ENCODE measurements around the gene CDC16.

The CDC16 gene

GRCh38 chr13:114257014-114257413 lies 22.3 kb downstream of the CDC16 start:
- Histone ChIP-seq H3K36me3 (ENCODE audit: insufficient read depth) (no peaks in the 10 kb centered on the region), H3K27ac (peak overlapping the region; percentile 15; the same call in 1 of the 2 replicates), H3K27me3 (ENCODE audit: insufficient read depth, low read depth) (no peaks in the 10 kb centered on the region), H4K20me1 (ENCODE audit: insufficient read depth) (no peaks in the 10 kb centered on the region), H3K4me3 (IDR thresholded peaks at IDR 0.05; ENCODE audit: insufficient read depth, low read depth, low read length) (no peak overlapping the region), H3K4me2 (no peak overlapping the region), H3K9ac (no peak overlapping the region), H3K4me1 (ENCODE audit: low read depth, poor library complexity, severe bottlenecking) (peaks cover 63% of the 10 kb centered on the region), H3K79me2 (ENCODE audit: insufficient read depth, low read depth) (0 out of 2 replicates have a peak, but pooled peaks cover 5% of the 10 kb centered on the region), H2AFZ (ENCODE audit: low read depth) (no peak overlapping the region)
- TF ChIP-seq CTCF (conservative IDR thresholded peaks at IDR 0.05; ENCODE audit: low read depth, low read length) = no peak

GRCh38 chr13:114258589-114258988 lies 23.9 kb downstream of the CDC16 start:
- H3K79me2 ChIP-seq (ENCODE audit: insufficient read depth, low read depth) = 0 out of 2 replicates have a peak, but pooled peaks cover 8% of the 10 kb centered on the region
- H2AFZ ChIP-seq (ENCODE audit: low read depth) = no peak overlapping the region
- peak overlapping the region; percentile 70; the same call in 1 of the 2 replicates for H3K27ac ChIP-seq
- no peak overlapping the region for H3K4me3 ChIP-seq (IDR thresholded peaks at IDR 0.05; ENCODE audit: insufficient read depth, low read depth, low read length)
- peaks cover 78% of the 10 kb centered on the region for H3K4me1 ChIP-seq (ENCODE audit: low read depth, poor library complexity, severe bottlenecking)
- H4K20me1 ChIP-seq (ENCODE audit: insufficient read depth) = no peaks in the 10 kb centered on the region
- H3K9ac ChIP-seq = no peak overlapping the region
- H3K27me3 ChIP-seq (ENCODE audit: insufficient read depth, low read depth) = no peaks in the 10 kb centered on the region
- TF ChIP-seq CTCF (conservative IDR thresholded peaks at IDR 0.05; ENCODE audit: low read depth, low read length) = no peak
- no peaks in the 10 kb centered on the region for H3K36me3 ChIP-seq (ENCODE audit: insufficient read depth)
- H3K4me2 ChIP-seq = peak overlapping the region; percentile 59; the same call in 1 of the 2 replicates

GRCh38 chr13:114259374-114259773 lies 24.7 kb downstream of the CDC16 start:
- no peaks in the 10 kb centered on the region for H3K27me3 ChIP-seq (ENCODE audit: insufficient read depth, low read depth)
- no peak overlapping the region for H3K9ac ChIP-seq
- H3K4me2 ChIP-seq = peak overlapping the region; percentile 59
- H3K36me3 ChIP-seq (ENCODE audit: insufficient read depth) = no peaks in the 10 kb centered on the region; the same call in 1 of the 2 replicates
- H3K4me3 ChIP-seq (IDR thresholded peaks at IDR 0.05; ENCODE audit: insufficient read depth, low read depth, low read length) = no peak overlapping the region
- peak overlapping the region; percentile 70 for H3K27ac ChIP-seq
- 0 out of 2 replicates have a peak, but pooled peaks cover 8% of the 10 kb centered on the region for H3K79me2 ChIP-seq (ENCODE audit: insufficient read depth, low read depth)
- peaks cover 86% of the 10 kb centered on the region for H3K4me1 ChIP-seq (ENCODE audit: low read depth, poor library complexity, severe bottlenecking)
- no peak overlapping the region for H2AFZ ChIP-seq (ENCODE audit: low read depth)
- no peaks in the 10 kb centered on the region for H4K20me1 ChIP-seq (ENCODE audit: insufficient read depth)
- no peak for TF ChIP-seq CTCF (conservative IDR thresholded peaks at IDR 0.05; ENCODE audit: low read depth, low read length)

GRCh38 chr13:114259974-114260373 lies 25.3 kb downstream of the CDC16 start:
- no peaks in the 10 kb centered on the region for H3K27me3 ChIP-seq (ENCODE audit: insufficient read depth, low read depth)
- H3K79me2 ChIP-seq (ENCODE audit: insufficient read depth, low read depth) = 0 out of 2 replicates have a peak, but pooled peaks cover 8% of the 10 kb centered on the region
- peaks cover 92% of the 10 kb centered on the region for H3K4me1 ChIP-seq (ENCODE audit: low read depth, poor library complexity, severe bottlenecking)
- TF ChIP-seq CTCF (conservative IDR thresholded peaks at IDR 0.05; ENCODE audit: low read depth, low read length) = no peak
- H4K20me1 ChIP-seq (ENCODE audit: insufficient read depth) = no peaks in the 10 kb centered on the region
- H3K9ac ChIP-seq = no peak overlapping the region; the same call in 1 of the 2 replicates
- peaks cover 5% of the 10 kb centered on the region; the same call in 1 of the 2 replicates for H3K36me3 ChIP-seq (ENCODE audit: insufficient read depth)
- peak overlapping the region; percentile 59 for H3K4me2 ChIP-seq
- peak overlapping the region; percentile 70 for H3K27ac ChIP-seq
- no peak overlapping the region for H3K4me3 ChIP-seq (IDR thresholded peaks at IDR 0.05; ENCODE audit: insufficient read depth, low read depth, low read length)
- H2AFZ ChIP-seq (ENCODE audit: low read depth) = no peak overlapping the region
